IPS-18a (cell line): ENCODE results near the gene PYCR2.

Experiments used
- H3K27ac ChIP-seq: one replicate; pipeline ENCODE4 v1.5.1; 2013; ENCODE audit warnings: low read length
- H3K27me3 ChIP-seq: one replicate; pipeline ENCODE4 v1.6.1; 2013; ENCODE audit warnings: mild to moderate bottlenecking, low read length; ENCODE audit not compliant: control insufficient read depth, insufficient read depth
- H3K36me3 ChIP-seq: one replicate; pipeline ENCODE4 v1.6.1; 2013; ENCODE audit warnings: low read depth, low read length; ENCODE audit not compliant: control insufficient read depth
- H3K4me1 ChIP-seq: one replicate; pipeline ENCODE4 v1.6.1; 2013; ENCODE audit warnings: low read depth, low read length; ENCODE audit not compliant: control insufficient read depth
- H3K4me3 ChIP-seq: one replicate; pipeline ENCODE4 v1.5.1; 2013; ENCODE audit warnings: low read length
- H3K9ac ChIP-seq: one replicate; pipeline ENCODE4 v1.6.1; 2013; ENCODE audit warnings: mild to moderate bottlenecking, low read length, moderate library complexity
- H3K9me3 ChIP-seq: one replicate; pipeline ENCODE4 v1.6.1; 2013; ENCODE audit warnings: low read depth, low read length; ENCODE audit not compliant: control insufficient read depth

PYCR2 gene

GRCh38 chr1:225954753-225955152 is 30.7 kb upstream of the PYCR2 start:
- H3K9ac ChIP-seq, result no peak overlapping the region
- no peaks in the 10 kb centered on the region for H3K36me3 ChIP-seq
- no peak overlapping the region for H3K4me3 ChIP-seq
- H3K9me3 ChIP-seq, result no peaks in the 10 kb centered on the region
- H3K27me3 ChIP-seq, result peaks cover 3% of the 10 kb centered on the region
- no peak overlapping the region for H3K27ac ChIP-seq
- H3K4me1 ChIP-seq, result no peaks in the 10 kb centered on the region

GRCh38 chr1:225953315-225953714 is 29.3 kb upstream of the PYCR2 start:
- Histone ChIP-seq H3K4me1 (peaks cover 9% of the 10 kb centered on the region), H3K27me3 (peaks cover 9% of the 10 kb centered on the region), H3K9me3 (no peaks in the 10 kb centered on the region), H3K9ac (no peak overlapping the region), H3K36me3 (no peaks in the 10 kb centered on the region), H3K27ac (no peak overlapping the region), H3K4me3 (no peak overlapping the region)

- H3K4me3 ChIP-seq, result no peak overlapping the region
- no peak overlapping the region for H3K27ac ChIP-seq
- H3K4me1 ChIP-seq, result peaks cover 12% of the 10 kb centered on the region
- H3K27me3 ChIP-seq, result peaks cover 24% of the 10 kb centered on the region
- H3K36me3 ChIP-seq, result no peaks in the 10 kb centered on the region
- H3K9me3 ChIP-seq, result no peaks in the 10 kb centered on the region
- H3K9ac ChIP-seq, result no peak overlapping the region
These were observed 27.0 kb upstream of the PYCR2 start for GRCh38 chr1:225950905-225951497.

- Histone ChIP-seq H3K4me1 (peaks cover 25% of the 10 kb centered on the region), H3K27ac (no peak overlapping the region), H3K36me3 (no peaks in the 10 kb centered on the region), H3K9me3 (no peaks in the 10 kb centered on the region), H3K27me3 (peaks cover 24% of the 10 kb centered on the region), H3K9ac (no peak overlapping the region), H3K4me3 (no peak overlapping the region)
These were observed 25.0 kb upstream of the PYCR2 start for GRCh38 chr1:225949041-225949440.

GRCh38 chr1:225946803-225947202 is 22.8 kb upstream of the PYCR2 start:
- Histone ChIP-seq H3K27me3 (peaks cover 24% of the 10 kb centered on the region), H3K36me3 (no peaks in the 10 kb centered on the region), H3K27ac (no peak overlapping the region), H3K9me3 (no peaks in the 10 kb centered on the region), H3K4me1 (peaks cover 25% of the 10 kb centered on the region), H3K4me3 (no peak overlapping the region), H3K9ac (no peak overlapping the region)

GRCh38 chr1:225946082-225946620 is 22.1 kb upstream of the PYCR2 start:
- Histone ChIP-seq H3K27me3 (peaks cover 24% of the 10 kb centered on the region), H3K9me3 (no peaks in the 10 kb centered on the region), H3K4me1 (peaks cover 25% of the 10 kb centered on the region)

GRCh38 chr1:225945564-225945963 is 21.5 kb upstream of the PYCR2 start:
- H3K4me1 ChIP-seq, result peaks cover 25% of the 10 kb centered on the region
- H3K36me3 ChIP-seq, result no peaks in the 10 kb centered on the region

More at GRCh38 chr1:225946082-225946620, 22.1 kb upstream of the PYCR2 start:
- Histone ChIP-seq H3K9ac (no peak overlapping the region), H3K4me3 (no peak overlapping the region), H3K36me3 (no peaks in the 10 kb centered on the region), H3K27ac (no peak overlapping the region)

GRCh38 chr1:225944951-225945350 is 20.9 kb upstream of the PYCR2 start:
- H3K27ac ChIP-seq, result no peak overlapping the region
- no peaks in the 10 kb centered on the region for H3K36me3 ChIP-seq
- H3K27me3 ChIP-seq, result peaks cover 29% of the 10 kb centered on the region
- H3K9ac ChIP-seq, result no peak overlapping the region
- no peaks in the 10 kb centered on the region for H3K9me3 ChIP-seq
- H3K4me3 ChIP-seq, result no peak overlapping the region
- peaks cover 25% of the 10 kb centered on the region for H3K4me1 ChIP-seq

More at GRCh38 chr1:225945564-225945963, 21.5 kb upstream of the PYCR2 start:
- Histone ChIP-seq H3K27me3 (peaks cover 26% of the 10 kb centered on the region), H3K4me3 (no peak overlapping the region), H3K9me3 (no peaks in the 10 kb centered on the region), H3K9ac (no peak overlapping the region), H3K27ac (no peak overlapping the region)

- Histone ChIP-seq H3K36me3 (no peaks in the 10 kb centered on the region), H3K27me3 (peaks cover 30% of the 10 kb centered on the region), H3K9ac (no peak overlapping the region), H3K27ac (no peak overlapping the region), H3K4me3 (no peak overlapping the region), H3K9me3 (no peaks in the 10 kb centered on the region), H3K4me1 (peaks cover 25% of the 10 kb centered on the region)
These were observed 20.3 kb upstream of the PYCR2 start for GRCh38 chr1:225944387-225944786.

GRCh38 chr1:225943582-225943981 is 19.5 kb upstream of the PYCR2 start:
- Histone ChIP-seq H3K27ac (no peak overlapping the region), H3K9ac (no peak overlapping the region), H3K4me1 (peaks cover 16% of the 10 kb centered on the region), H3K9me3 (no peaks in the 10 kb centered on the region), H3K27me3 (peaks cover 28% of the 10 kb centered on the region), H3K4me3 (no peak overlapping the region), H3K36me3 (no peaks in the 10 kb centered on the region)

- no peak overlapping the region for H3K4me3 ChIP-seq
- H3K4me1 ChIP-seq, result peaks cover 16% of the 10 kb centered on the region
- H3K27ac ChIP-seq, result no peak overlapping the region
- no peak overlapping the region for H3K9ac ChIP-seq
- H3K27me3 ChIP-seq, result peaks cover 18% of the 10 kb centered on the region
- no peaks in the 10 kb centered on the region for H3K36me3 ChIP-seq
- no peaks in the 10 kb centered on the region for H3K9me3 ChIP-seq
These were observed 18.5 kb upstream of the PYCR2 start for GRCh38 chr1:225942574-225942973.

- Histone ChIP-seq H3K9ac (no peak overlapping the region), H3K4me3 (no peak overlapping the region), H3K27me3 (peaks cover 15% of the 10 kb centered on the region), H3K9me3 (no peaks in the 10 kb centered on the region), H3K27ac (no peak overlapping the region), H3K36me3 (no peaks in the 10 kb centered on the region), H3K4me1 (peaks cover 16% of the 10 kb centered on the region)
These were observed 17.8 kb upstream of the PYCR2 start for GRCh38 chr1:225941942-225942222.
